Measurements from ENCODE around the gene PPP1R36. TPM values are rescaled to one million over a fixed set of nuclear protein-coding genes. Genes with fewer than 3 reads are reported as not detected.
"Not testable (repeated sequence)": the region's sequence is repeated elsewhere in the genome, so short reads cannot be mapped to it uniquely, and the experiment has no call there.

Gene PPP1R36
- total RNA-seq, 2 donors from 2014 or later = not detected

- not testable (repeated sequence) for H3K27ac Mint-ChIP-seq; H3K36me3 Mint-ChIP-seq (ENCODE audit: low read depth); ATAC-seq; H3K4me1 Mint-ChIP-seq; H3K4me3 Mint-ChIP-seq; DNase-seq; H3K9me3 ChIP-seq (ENCODE audit: control insufficient read depth, low read length, poor library complexity, severe bottlenecking)
- peaks cover 27% of the 10 kb centered on the region for H3K27me3 Mint-ChIP-seq
Observed at GRCh38 chr14:64617872-64618408, 68.2 kb downstream of the PPP1R36 start.

- DNase-seq (no peak), ATAC-seq (no peak)
- Mint-ChIP-seq H3K27ac (no peak overlapping the region), H3K36me3 (ENCODE audit: low read depth) (peaks cover 3% of the 10 kb centered on the region), H3K4me3 (no peak overlapping the region), H3K4me1 (peaks cover 10% of the 10 kb centered on the region), H3K27me3 (peaks cover 27% of the 10 kb centered on the region)
- no peaks in the 10 kb centered on the region for H3K9me3 ChIP-seq (ENCODE audit: control insufficient read depth, low read length, poor library complexity, severe bottlenecking)
Observed at GRCh38 chr14:64620910-64621309, 71.1 kb downstream of the PPP1R36 start.

GRCh38 chr14:64623554-64624165 is 73.9 kb downstream of the PPP1R36 start:
- no peak overlapping the region for H3K27ac Mint-ChIP-seq
- DNase-seq (no peak), ATAC-seq (no peak)
- peaks cover 7% of the 10 kb centered on the region for H3K4me1 Mint-ChIP-seq
- no peak overlapping the region for H3K4me3 Mint-ChIP-seq
- peaks cover 28% of the 10 kb centered on the region for H3K27me3 Mint-ChIP-seq
- H3K36me3 Mint-ChIP-seq (ENCODE audit: low read depth) = peaks cover 3% of the 10 kb centered on the region
- no peaks in the 10 kb centered on the region for H3K9me3 ChIP-seq (ENCODE audit: control insufficient read depth, low read length, poor library complexity, severe bottlenecking)

DNA sequence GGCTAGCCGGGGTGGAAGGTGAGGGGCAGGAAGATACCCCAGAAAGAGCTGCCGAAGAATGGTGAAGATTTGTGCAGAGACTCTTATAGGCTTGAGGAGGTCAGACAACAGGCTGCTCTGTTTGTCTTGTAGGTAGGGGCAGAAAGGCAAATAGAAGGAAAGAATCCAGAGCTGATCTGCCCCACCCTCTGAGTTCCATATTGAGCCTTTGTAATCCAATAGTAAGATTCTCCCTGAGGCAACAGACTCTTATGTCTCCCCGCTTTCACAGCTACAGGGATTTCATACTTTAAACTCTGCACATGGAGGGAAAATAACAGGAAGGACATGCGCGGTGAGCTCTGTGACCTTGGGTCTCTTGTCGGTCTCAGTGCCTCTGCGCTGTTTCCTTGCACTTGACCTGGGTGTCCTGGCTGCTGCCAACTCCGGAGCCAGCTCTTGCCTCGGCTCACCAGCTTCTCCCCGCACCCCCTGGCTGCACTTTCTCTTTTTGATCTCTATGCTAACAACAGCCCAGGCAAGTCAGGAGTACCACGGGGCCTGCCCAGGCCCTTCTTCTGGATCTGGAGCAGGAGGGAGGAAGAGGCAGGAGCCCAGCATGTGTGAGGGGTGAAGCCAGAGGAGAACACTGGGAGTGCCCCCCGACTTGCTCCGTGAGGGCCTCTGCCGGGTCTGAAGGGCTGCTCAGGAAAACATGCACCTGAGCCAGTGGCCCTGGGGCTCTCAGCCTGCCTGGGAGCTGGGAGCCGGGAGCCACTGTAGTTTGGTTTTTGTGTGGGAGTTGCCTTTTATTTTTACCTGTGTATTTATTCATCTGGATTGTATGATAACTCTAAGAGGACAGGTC is 75.8 kb downstream of the PPP1R36 start:
- no peak for ATAC-seq
- H3K27me3 Mint-ChIP-seq = peaks cover 21% of the 10 kb centered on the region
- DNase-seq = no peak
- H3K36me3 Mint-ChIP-seq (ENCODE audit: low read depth) = peaks cover 3% of the 10 kb centered on the region
- H3K9me3 ChIP-seq (ENCODE audit: control insufficient read depth, low read length, poor library complexity, severe bottlenecking) = no peaks in the 10 kb centered on the region
- no peak overlapping the region for H3K4me3 Mint-ChIP-seq
- H3K27ac Mint-ChIP-seq = peak overlapping the region; percentile 37
- H3K4me1 Mint-ChIP-seq = peaks cover 7% of the 10 kb centered on the region

GRCh38 chr14:64628940-64629408 is 79.2 kb downstream of the PPP1R36 start:
- peaks cover 18% of the 10 kb centered on the region for H3K27me3 Mint-ChIP-seq
- peaks cover 2% of the 10 kb centered on the region for H3K4me1 Mint-ChIP-seq
- no peak for DNase-seq
- no peak overlapping the region for H3K4me3 Mint-ChIP-seq
- ATAC-seq = no peak
- H3K36me3 Mint-ChIP-seq (ENCODE audit: low read depth) = peaks cover 3% of the 10 kb centered on the region
- no peak overlapping the region for H3K27ac Mint-ChIP-seq
- H3K9me3 ChIP-seq (ENCODE audit: control insufficient read depth, low read length, poor library complexity, severe bottlenecking) = no peaks in the 10 kb centered on the region

DNA sequence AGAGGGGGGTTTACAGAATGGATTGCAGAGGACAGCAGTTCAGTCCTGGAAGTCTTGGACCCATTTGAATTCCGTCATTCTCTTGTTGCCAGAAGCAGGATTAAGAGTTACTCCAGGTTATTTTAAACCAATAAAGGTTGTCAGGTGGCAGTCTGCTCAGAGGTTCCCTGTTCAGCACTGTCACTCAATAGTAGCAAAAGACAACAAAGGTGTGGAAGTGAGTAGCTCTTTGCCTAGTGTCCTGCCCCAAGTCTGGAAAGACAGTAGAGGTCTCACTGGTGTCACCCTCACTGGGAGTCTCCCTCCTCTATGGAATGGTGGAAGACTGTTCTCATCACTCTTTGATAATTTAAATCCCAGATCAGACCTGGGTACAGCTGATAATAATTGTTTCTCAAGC is 81.0 kb downstream of the PPP1R36 start:
- Mint-ChIP-seq H3K27me3 (peaks cover 14% of the 10 kb centered on the region), H3K4me1 (no peaks in the 10 kb centered on the region), H3K27ac (no peak overlapping the region), H3K36me3 (ENCODE audit: low read depth) (no peaks in the 10 kb centered on the region), H3K4me3 (no peak overlapping the region)
- H3K9me3 ChIP-seq (ENCODE audit: control insufficient read depth, low read length, poor library complexity, severe bottlenecking) = no peaks in the 10 kb centered on the region
- ATAC-seq (no peak), DNase-seq (no peak)

- not testable (repeated sequence) for H3K9me3 ChIP-seq (ENCODE audit: control insufficient read depth, low read length, poor library complexity, severe bottlenecking); H3K27ac Mint-ChIP-seq
Observed at GRCh38 chr14:64631222-64631621, 81.5 kb downstream of the PPP1R36 start.

GRCh38 chr14:64632056-64632455 is 82.3 kb downstream of the PPP1R36 start:
- H3K27ac Mint-ChIP-seq = no peak overlapping the region
- DNase-seq (no peak), ATAC-seq (no peak)

More at GRCh38 chr14:64631222-64631621, 81.5 kb downstream of the PPP1R36 start:
- H3K36me3 Mint-ChIP-seq (ENCODE audit: low read depth); DNase-seq; H3K4me1 Mint-ChIP-seq; ATAC-seq; H3K4me3 Mint-ChIP-seq: not testable (repeated sequence)
- peaks cover 11% of the 10 kb centered on the region for H3K27me3 Mint-ChIP-seq

DNA sequence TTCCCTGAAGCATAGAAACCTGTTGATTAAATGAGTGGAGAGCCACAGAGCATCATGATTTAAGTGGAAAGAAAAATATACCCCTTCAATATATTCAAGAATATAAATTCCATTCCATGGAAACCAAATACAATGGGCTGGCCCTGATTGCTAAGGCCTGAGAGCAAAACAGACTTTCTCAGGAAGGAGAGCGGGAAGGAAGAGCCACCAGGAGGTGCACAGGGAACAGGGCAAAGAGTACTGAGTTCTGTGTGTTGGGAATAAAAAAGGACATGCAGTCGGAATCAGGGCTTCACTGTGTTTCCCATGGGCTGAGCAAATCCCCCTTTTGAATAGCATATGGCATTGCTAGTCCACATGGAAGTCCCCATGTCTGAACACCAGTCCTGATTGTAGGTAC is 84.8 kb downstream of the PPP1R36 start:
- no peaks in the 10 kb centered on the region for H3K9me3 ChIP-seq (ENCODE audit: control insufficient read depth, low read length, poor library complexity, severe bottlenecking)
- ATAC-seq (no peak), DNase-seq (no peak)
- no peak overlapping the region for H3K4me3 Mint-ChIP-seq
- no peaks in the 10 kb centered on the region for H3K27me3 Mint-ChIP-seq
- H3K27ac Mint-ChIP-seq = no peak overlapping the region
- H3K36me3 Mint-ChIP-seq (ENCODE audit: low read depth) = no peaks in the 10 kb centered on the region
- peaks cover 3% of the 10 kb centered on the region for H3K4me1 Mint-ChIP-seq

More at GRCh38 chr14:64632056-64632455, 82.3 kb downstream of the PPP1R36 start:
- H3K9me3 ChIP-seq (ENCODE audit: control insufficient read depth, low read length, poor library complexity, severe bottlenecking) = no peaks in the 10 kb centered on the region
- no peaks in the 10 kb centered on the region for H3K4me1 Mint-ChIP-seq
- no peaks in the 10 kb centered on the region for H3K36me3 Mint-ChIP-seq (ENCODE audit: low read depth)
- peaks cover 11% of the 10 kb centered on the region for H3K27me3 Mint-ChIP-seq
- no peak overlapping the region for H3K4me3 Mint-ChIP-seq

DNA sequence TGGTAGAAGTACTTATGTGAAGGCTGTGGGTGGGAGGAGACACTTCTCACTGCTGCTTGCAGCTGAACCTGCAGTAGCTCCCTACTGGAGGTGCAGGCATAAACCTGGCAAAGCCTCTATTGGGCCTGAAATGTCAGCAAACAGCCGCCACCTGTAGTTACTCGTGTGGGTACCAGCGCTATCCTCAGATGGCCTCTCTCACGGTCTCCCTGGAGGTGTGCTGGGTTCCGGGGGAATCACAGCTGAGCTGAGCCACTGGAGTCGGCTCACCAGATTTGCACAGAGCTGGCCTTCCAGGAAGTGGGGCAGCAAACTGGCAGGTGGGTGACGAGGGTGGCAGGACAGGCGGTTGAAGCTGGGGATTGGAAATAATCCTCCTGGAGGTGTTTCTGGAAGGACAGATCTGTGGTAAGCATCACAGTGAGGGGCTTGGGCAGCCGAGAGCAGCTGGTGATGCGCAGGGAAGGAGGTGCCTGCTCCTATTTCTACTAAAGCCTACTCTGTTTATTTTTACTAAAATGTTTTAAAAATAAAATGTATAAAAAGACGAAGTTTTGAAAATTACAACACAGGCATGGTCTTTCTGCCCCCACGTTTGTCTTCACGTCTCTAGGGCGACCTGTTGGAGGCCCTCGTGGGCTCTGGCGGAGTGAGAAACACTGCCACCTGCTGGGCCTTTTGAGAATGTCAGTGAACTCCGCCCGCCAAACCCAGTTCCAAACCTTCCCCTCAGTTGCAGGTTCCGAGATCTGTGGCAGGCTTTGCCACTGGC is 86.6 kb downstream of the PPP1R36 start:
- H3K4me3 Mint-ChIP-seq = no peak overlapping the region

DNA sequence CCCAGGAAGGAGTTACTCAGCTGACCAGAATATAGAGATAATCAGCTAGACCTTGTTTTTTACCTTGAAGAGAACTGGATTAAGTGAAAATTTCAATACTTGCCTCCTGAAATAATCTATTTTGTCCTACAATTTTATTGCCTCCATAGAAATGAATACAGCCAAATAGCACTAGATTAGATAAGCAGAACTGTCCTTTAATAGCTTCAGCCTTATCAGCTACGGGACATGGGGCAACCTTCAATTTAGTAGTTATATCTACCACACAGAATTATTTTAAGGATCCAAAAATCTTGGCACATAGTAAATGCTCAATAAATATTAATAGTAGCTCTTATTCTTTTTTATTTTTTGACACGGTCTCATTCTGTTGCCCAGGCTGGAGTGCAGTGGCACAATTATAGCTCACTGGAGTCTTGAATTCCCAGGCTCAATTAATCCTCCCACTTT is 87.2 kb downstream of the PPP1R36 start:
- no peak overlapping the region for H3K27ac Mint-ChIP-seq
- H3K9me3 ChIP-seq (ENCODE audit: control insufficient read depth, low read length, poor library complexity, severe bottlenecking) = no peaks in the 10 kb centered on the region
- no peaks in the 10 kb centered on the region for H3K36me3 Mint-ChIP-seq (ENCODE audit: low read depth)
- ATAC-seq (no peak), DNase-seq (no peak)
- H3K4me1 Mint-ChIP-seq = peaks cover 3% of the 10 kb centered on the region
- peaks cover 6% of the 10 kb centered on the region for H3K27me3 Mint-ChIP-seq
- no peak overlapping the region for H3K4me3 Mint-ChIP-seq

More for the DNA sequence above, 86.6 kb downstream of the PPP1R36 start:
- ATAC-seq (peak; percentile 95), DNase-seq (peak; percentile 55 to 60 (median 55))
- no peaks in the 10 kb centered on the region for H3K9me3 ChIP-seq (ENCODE audit: control insufficient read depth, low read length, poor library complexity, severe bottlenecking)
- Mint-ChIP-seq H3K27me3 (no peaks in the 10 kb centered on the region), H3K4me1 (peaks cover 3% of the 10 kb centered on the region), H3K36me3 (ENCODE audit: low read depth) (no peaks in the 10 kb centered on the region), H3K27ac (no peak overlapping the region)

GRCh38 chr14:64637735-64638473 is 88.1 kb downstream of the PPP1R36 start:
- ATAC-seq (no peak), DNase-seq (no peak)
- H3K9me3 ChIP-seq (ENCODE audit: control insufficient read depth, low read length, poor library complexity, severe bottlenecking) = no peaks in the 10 kb centered on the region
- no peaks in the 10 kb centered on the region for H3K36me3 Mint-ChIP-seq (ENCODE audit: low read depth)
- H3K4me1 Mint-ChIP-seq = peaks cover 3% of the 10 kb centered on the region
- H3K27ac Mint-ChIP-seq = no peak overlapping the region
- peaks cover 14% of the 10 kb centered on the region for H3K27me3 Mint-ChIP-seq
- no peak overlapping the region for H3K4me3 Mint-ChIP-seq
